GM21619 (cell line): Measurements from ENCODE around the gene WWOX.
"Not testable (repeated sequence)": the region's sequence is repeated elsewhere in the genome, so short reads cannot be mapped to it uniquely, and the experiment has no call there.

ENCODE experiments used
- ATAC-seq: cut with Tn5 transposase; IDR thresholded peaks from one replicate; pipeline ENCODE4 v1.9.1; 2021; ENCODE audit not compliant: unreplicated experiment

WWOX gene

GRCh38 chr16:79206889-79207288 is 1107.4 kb downstream of the WWOX start:
- no peak for ATAC-seq

DNA sequence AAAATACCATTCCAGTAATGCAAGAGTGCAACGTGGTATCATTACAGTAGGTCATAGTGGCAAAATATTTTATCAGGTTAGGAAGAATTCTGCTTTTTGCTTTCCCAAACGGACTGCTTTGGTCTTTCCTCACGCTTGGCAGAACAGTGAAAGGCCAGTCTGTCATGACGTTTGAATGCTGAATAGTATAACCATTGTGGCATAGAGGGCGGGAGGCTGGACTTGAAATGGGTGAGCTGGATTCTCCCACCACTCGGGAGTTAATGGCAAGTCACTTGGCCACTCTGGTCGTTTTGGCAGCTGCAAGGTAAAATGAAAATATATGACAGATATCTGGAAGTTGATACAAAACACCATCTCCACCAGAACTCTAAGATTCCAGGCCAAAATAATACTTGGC is 1109.9 kb downstream of the WWOX start:
- ATAC-seq: no peak

DNA sequence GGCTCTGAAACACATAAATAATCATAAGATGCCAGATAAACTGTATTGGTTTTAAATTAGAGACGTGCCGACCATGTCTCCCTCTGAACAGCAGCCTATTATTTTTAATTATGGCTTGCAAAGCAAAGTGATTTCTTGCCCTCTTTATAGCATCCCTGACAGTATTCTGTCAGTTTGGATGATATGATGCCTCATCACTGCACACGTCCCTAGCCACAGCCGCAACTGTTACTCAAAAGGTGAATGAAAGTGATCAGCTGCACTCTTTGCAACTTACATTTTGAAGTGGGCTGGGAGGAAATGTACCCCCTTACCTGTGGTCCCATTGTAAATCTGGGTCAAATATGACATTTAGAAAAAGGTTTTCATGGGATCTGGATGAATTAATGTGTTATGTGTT is 1111.2 kb downstream of the WWOX start:
- ATAC-seq: no peak

DNA sequence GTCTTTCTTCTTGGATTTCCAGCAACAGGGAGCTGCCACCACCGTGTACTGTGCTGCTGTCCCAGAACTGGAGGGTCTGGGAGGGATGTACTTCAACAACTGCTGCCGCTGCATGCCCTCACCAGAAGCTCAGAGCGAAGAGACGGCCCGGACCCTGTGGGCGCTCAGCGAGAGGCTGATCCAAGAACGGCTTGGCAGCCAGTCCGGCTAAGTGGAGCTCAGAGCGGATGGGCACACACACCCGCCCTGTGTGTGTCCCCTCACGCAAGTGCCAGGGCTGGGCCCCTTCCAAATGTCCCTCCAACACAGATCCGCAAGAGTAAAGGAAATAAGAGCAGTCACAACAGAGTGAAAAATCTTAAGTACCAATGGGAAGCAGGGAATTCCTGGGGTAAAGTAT is 1112.1 kb downstream of the WWOX start:
- ATAC-seq: no peak

DNA sequence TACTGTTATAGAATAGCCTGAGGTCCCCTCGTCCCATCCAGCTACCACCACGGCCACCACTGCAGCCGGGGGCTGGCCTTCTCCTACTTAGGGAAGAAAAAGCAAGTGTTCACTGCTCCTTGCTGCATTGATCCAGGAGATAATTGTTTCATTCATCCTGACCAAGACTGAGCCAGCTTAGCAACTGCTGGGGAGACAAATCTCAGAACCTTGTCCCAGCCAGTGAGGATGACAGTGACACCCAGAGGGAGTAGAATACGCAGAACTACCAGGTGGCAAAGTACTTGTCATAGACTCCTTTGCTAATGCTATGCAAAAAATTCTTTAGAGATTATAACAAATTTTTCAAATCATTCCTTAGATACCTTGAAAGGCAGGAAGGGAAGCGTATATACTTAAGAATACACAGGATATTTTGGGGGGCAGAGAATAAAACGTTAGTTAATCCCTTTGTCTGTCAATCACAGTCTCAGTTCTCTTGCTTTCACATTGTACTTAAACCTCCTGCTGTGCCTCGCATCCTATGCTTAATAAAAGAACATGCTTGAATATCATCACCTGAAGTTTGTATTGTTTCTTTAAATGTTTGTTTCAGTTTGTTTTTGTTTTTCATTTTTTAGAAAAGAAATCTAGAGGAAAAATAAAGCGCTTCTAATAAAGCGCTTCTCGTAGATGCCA is 1112.8 kb downstream of the WWOX start:
- ATAC-seq: no peak

DNA sequence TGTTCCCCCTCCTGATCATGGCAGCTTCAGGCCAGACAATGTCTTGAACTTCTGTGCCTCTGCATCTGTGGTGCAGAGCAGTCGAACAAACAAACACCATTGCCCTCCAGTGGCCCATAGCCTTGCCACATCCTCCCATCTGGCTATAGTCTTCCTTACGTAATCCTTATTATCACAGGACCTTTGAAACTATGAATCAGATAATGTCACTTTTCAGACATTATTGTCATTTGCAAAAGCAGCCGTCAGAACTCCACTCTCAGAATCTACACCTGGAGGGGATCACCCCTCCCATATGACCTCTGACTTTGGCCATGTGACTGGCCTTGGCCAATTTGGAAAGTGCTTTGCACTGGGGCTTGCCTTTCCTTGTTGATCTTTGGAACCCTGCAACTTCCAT is 1113.8 kb downstream of the WWOX start:
- ATAC-seq: no peak

- ATAC-seq: no peak
Measured at GRCh38 chr16:79215289-79215688, 1115.8 kb downstream of the WWOX start.

DNA sequence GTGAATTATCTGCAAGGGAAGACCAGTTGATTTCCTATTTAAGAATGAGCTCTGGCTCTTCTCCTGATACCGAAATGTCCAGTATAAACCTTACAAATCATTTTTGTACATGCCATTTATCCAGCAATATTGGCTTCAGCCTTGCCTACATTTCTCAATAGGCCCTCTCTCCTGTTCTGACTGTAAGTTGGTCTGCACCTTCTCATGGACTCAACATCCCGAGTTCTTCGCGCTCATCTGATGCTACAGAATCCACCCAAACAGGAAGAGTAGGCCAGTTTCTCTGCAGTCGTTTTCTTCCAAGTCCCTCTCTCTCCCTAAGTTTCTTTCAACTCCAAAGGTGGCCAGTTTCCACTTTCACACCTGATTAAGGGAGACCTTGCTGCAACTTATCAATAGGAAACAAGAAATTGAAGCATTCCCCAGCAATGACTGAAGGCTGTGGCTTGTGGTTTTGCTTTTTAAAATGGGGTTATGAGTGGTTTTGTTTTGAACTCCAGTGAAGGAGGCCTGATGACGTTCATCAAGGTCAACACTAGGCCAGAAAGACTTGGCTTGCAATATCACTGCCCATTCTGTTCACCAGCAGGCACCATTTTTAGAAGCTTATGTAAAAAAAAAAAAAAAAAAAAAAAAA is 1118.0 kb downstream of the WWOX start:
- ATAC-seq: no peak

DNA sequence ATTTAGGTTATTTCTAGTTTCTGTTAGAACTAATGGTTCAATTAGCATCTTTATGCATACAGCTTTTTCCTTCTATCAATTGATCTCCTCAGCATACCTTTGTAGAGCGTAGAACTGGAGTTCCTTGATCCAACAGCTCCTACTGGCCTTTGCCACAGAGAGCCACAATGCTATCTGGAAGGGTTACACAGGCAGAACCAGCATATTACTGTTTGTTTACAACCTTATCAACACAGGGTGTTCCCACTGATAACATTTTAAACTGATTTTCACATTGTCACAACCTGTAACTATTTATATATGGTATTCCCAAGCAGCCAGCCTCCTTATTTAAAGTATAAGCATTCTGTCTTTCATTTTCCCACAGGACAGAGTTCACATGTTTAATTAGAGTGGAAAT is 1118.9 kb downstream of the WWOX start:
- no peak for ATAC-seq

- ATAC-seq: not testable (repeated sequence)
Measured at GRCh38 chr16:79225994-79226393, 1126.5 kb downstream of the WWOX start.

DNA sequence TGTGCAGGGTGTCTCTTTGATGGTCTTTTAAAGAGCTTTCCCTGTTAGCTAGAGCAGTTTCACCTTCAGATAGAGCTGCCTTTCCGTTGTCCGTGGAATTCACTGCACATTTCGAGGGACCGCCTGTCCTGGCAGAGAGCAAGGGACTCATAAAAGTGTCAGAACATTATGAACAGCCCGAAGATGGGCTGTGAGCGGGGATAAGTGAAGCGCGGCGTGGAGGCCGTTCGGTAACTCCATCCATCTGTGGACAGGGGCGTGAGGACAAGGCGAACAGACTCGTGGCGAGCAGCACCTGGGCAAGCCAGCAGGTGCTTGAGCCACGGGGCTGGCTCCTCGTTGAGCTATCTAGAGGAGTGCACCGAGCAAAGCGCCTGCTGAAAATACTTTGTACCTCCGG is 1129.9 kb downstream of the WWOX start:
- no peak for ATAC-seq

DNA sequence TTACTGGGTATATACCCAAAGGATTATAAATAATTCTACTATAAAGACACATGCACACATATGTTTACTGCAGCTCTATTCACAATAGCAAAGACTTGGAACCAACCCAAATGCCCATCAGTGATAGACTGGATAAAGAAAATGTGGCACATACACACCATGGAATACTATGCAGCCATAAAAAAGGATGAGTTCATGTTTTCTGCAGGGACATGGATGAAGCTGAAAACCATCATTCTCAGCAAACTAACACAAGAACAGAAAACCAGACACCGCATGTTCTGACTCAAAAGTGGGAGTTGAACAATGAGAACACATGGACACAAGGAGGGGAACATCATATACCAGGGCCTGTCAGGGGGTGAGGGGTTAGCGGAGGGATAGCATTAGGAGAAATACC is 1146.2 kb downstream of the WWOX start:
- ATAC-seq: not testable (repeated sequence)

DNA sequence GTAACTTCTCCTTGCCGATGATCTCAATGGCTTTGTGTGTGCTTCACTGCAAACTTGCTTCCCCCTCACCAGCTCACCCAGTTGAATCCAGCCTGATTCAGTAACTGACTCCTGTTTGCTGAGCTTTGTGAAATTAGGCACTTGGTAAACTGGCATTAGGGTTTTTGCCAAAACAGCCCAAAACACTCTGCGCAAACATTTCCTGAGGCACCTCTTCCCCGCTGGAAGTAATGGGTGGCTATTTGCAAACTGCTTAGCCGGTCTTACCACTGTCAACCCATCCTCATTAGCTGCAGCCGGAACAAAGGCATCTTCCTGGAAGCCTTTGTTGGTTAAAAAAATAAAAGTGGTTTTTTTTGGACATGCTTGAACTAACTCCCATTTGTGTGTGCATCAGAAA is 1147.9 kb downstream of the WWOX start:
- no peak for ATAC-seq

- no peak for ATAC-seq
Measured at GRCh38 chr16:79248351-79248750, 1148.9 kb downstream of the WWOX start.

DNA sequence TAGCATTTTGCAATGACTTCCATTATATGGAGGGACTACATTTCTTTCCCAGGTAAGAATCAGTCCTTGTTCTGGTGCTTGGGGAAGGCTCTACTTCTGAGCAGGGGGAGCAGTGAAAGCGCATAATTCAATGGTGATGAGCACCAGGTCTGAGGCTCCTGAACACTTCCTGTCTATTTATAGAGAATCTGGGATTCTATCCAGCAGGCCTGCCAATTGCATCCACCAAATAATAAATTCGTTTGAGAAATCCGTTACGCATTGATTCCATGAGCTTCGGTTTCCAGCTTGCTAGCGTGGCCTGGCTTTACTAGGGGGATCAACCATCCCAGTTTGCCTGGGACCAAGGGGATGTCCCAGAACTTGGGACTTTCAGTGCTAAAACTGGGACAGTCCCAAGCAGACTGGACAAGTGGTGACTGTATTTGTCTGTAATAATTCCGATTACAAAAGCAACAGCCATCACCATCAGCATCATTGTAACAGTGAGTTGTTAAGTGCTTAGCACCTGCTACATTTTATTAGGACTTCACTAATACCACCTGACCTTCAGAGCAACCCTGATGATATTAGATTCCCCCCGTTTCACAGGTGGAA is 1151.1 kb downstream of the WWOX start:
- ATAC-seq: no peak

GRCh38 chr16:79253100-79253631 is 1153.7 kb downstream of the WWOX start:
- ATAC-seq: no peak

GRCh38 chr16:79257953-79258490 is 1158.6 kb downstream of the WWOX start:
- ATAC-seq: no peak

DNA sequence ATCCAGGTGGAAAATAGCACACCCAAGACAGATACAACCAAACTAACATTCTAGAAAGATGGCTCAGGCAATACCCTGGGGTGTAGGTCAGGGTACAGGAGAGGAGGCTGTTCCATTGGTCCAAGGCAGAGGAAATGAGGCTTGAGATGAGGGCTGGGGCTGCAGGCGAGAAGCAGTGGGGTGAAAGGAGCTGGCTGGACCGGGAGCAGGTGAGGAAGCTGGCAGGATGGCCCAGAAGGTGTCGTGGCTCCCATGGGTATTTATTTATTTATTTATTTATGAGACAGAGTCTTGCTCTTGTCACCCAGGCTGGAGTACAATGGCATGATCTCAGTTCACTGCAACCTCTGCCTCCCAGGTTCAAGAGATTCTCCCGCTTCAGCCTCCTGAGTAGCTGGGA is 1161.4 kb downstream of the WWOX start:
- not testable (repeated sequence) for ATAC-seq

DNA sequence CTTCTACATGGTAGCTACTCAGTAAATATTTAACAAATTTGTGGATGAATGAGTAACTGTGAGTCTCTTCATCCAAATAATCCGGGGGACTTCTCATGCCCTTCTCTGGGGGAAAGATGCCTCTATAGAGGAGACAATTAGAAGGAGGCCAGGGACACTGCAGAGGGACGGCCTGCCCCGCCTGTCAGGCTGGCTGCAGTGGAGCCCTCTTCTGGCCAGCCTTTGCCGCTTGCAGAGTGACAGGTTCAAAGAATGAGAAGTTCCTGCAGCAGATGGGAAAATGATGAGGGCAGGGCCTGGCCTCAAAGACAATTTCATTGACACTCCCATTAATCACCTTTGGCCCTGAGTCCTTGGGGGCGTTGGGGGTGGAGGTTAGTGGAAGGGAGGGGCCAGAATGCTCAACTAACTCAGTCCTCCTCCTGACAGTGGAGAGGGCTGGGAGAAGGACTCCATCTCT is 1162.1 kb downstream of the WWOX start:
- no peak for ATAC-seq

GRCh38 chr16:79261944-79262552 is 1162.6 kb downstream of the WWOX start:
- no peak for ATAC-seq
